ENCODE results near the gene TMA7B. TPM values are rescaled to one million over a fixed set of nuclear protein-coding genes. Genes with fewer than 3 reads are reported as not detected.

Gene TMA7B
- total and polyA plus RNA-seq, 12 donors: not detected

- ATAC-seq: no peak
- H3K27ac ChIP-seq: no peak overlapping the region
- no peaks in the 10 kb centered on the region for H3K36me3 ChIP-seq
- no peak overlapping the region for H3K4me3 ChIP-seq
- 81 to 85% methylated on average over 2 of the region's 2 CpGs for WGBS, 2 donors
- no peak for DNase-seq
- intact Hi-C loops (cut with DNase I): no loop called here
- peaks cover 0 to 9% (median 0%) of the 10 kb centered on the region in 9 donors for H3K4me1 ChIP-seq
- H3K9me3 ChIP-seq: no peaks in the 10 kb centered on the region
- no peak for TF ChIP-seq CTCF (IDR thresholded peaks at IDR 0.05)
- peaks cover 0 to 11% (median 0%) of the 10 kb centered on the region in 7 donors for H3K27me3 ChIP-seq
These were observed 24.5 kb downstream of the TMA7B start for GRCh38 chr22:39984746-39985145.

- DNase-seq (no peak), ATAC-seq (no peak)
- H3K27me3 ChIP-seq: peaks cover 0 to 8% (median 0%) of the 10 kb centered on the region in 7 donors
- no peak overlapping the region for H3K27ac ChIP-seq
- no peaks in the 10 kb centered on the region for H3K9me3 ChIP-seq
- 82 to 87% methylated on average over 7 of the region's 7 CpGs for WGBS, 2 donors
- H3K4me3 ChIP-seq: no peak overlapping the region
- no peak for TF ChIP-seq CTCF (IDR thresholded peaks at IDR 0.05)
- intact Hi-C loops (cut with DNase I): no loop called here
- no peaks in the 10 kb centered on the region for H3K36me3 ChIP-seq
- peaks cover 0 to 16% (median 3%) of the 10 kb centered on the region in 9 donors for H3K4me1 ChIP-seq
These were observed 25.3 kb downstream of the TMA7B start for GRCh38 chr22:39985383-39986035.

GRCh38 chr22:39988386-39989114 is 28.4 kb downstream of the TMA7B start:
- H3K4me1 ChIP-seq: peaks cover 0 to 38% (median 6%) of the 10 kb centered on the region in 9 donors
- no peak for DNase-seq
- no peaks in the 10 kb centered on the region for H3K9me3 ChIP-seq
- intact Hi-C loops (cut with DNase I): no loop called here
- H3K27ac ChIP-seq: no peak overlapping the region
- H3K27me3 ChIP-seq: peaks cover 0 to 21% (median 12%) of the 10 kb centered on the region in 7 donors
- H3K4me3 ChIP-seq: no peak overlapping the region
- H3K36me3 ChIP-seq: no peaks in the 10 kb centered on the region
- WGBS, 2 donors: 70 to 77% methylated on average over 10 of the region's 10 CpGs
- no peak for ATAC-seq
- TF ChIP-seq CTCF (IDR thresholded peaks at IDR 0.05): no peak

GRCh38 chr22:39989633-39990032 is 29.4 kb downstream of the TMA7B start:
- H3K27ac ChIP-seq: peak overlapping the region in 7 of 10 donors; percentile 27 to 78 (median 69)
- H3K27me3 ChIP-seq: peaks cover 0 to 32% (median 23%) of the 10 kb centered on the region in 7 donors
- H3K36me3 ChIP-seq: no peaks in the 10 kb centered on the region
- intact Hi-C loops (cut with DNase I): no loop called here
- DNase-seq (no peak), ATAC-seq (peak in 6 of 8 donors; percentile 24 to 63 (median 52))
- TF ChIP-seq CTCF (IDR thresholded peaks at IDR 0.05): no peak
- WGBS, 2 donors: 57 to 67% methylated on average over 7 of the region's 7 CpGs
- H3K9me3 ChIP-seq: no peaks in the 10 kb centered on the region
- no peak overlapping the region for H3K4me3 ChIP-seq
- peaks cover 0 to 38% (median 8%) of the 10 kb centered on the region in 9 donors for H3K4me1 ChIP-seq

All from heart right ventricle (tissue), 16 donors.